ENCODE results near the gene MON1B.

DNA sequence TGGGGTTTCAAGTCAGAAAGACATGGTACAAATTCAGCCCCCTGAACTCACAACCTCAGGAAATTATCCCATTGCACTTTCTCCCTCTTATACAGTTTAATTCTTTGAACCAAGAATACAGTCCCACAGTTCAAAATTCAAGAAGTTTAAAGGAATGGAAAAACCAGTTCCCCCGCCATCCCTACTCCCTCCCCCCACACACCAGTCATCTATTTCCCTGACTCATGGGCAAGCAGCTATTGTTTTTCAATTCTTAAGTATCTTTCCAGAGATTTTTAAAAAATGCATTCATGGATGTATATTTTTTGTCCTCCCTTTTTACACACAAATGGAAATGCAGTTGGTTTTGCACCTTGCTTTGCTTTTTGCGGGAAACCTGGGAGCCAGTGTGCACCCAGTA lies 15.5 kb downstream of the MON1B start:
- TF ChIP-seq, protein P1, sequence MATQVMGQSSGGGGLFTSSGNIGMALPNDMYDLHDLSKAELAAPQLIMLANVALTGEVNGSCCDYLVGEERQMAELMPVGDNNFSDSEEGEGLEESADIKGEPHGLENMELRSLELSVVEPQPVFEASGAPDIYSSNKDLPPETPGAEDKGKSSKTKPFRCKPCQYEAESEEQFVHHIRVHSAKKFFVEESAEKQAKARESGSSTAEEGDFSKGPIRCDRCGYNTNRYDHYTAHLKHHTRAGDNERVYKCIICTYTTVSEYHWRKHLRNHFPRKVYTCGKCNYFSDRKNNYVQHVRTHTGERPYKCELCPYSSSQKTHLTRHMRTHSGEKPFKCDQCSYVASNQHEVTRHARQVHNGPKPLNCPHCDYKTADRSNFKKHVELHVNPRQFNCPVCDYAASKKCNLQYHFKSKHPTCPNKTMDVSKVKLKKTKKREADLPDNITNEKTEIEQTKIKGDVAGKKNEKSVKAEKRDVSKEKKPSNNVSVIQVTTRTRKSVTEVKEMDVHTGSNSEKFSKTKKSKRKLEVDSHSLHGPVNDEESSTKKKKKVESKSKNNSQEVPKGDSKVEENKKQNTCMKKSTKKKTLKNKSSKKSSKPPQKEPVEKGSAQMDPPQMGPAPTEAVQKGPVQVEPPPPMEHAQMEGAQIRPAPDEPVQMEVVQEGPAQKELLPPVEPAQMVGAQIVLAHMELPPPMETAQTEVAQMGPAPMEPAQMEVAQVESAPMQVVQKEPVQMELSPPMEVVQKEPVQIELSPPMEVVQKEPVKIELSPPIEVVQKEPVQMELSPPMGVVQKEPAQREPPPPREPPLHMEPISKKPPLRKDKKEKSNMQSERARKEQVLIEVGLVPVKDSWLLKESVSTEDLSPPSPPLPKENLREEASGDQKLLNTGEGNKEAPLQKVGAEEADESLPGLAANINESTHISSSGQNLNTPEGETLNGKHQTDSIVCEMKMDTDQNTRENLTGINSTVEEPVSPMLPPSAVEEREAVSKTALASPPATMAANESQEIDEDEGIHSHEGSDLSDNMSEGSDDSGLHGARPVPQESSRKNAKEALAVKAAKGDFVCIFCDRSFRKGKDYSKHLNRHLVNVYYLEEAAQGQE (IDR thresholded peaks at IDR 0.05; ENCODE audit: insufficient read depth in 1 of 2, low read depth in 2 of 2, low read length in 2 of 2) = no peak
- TF ChIP-seq POLR2AphosphoS5 (IDR thresholded peaks at IDR 0.05; ENCODE audit: low read depth, low read length) = no peak
- TF ChIP-seq TAF1 (IDR thresholded peaks at IDR 0.05; ENCODE audit: borderline replicate concordance, insufficient read depth, low read length) = no peak
- TF ChIP-seq SIN3A (IDR thresholded peaks at IDR 0.05; ENCODE audit: borderline replicate concordance, insufficient read depth, low read length) = no peak
- TF ChIP-seq FOXP2 (optimal IDR thresholded peaks at IDR 0.05; ENCODE audit: borderline replicate concordance, extremely low read depth, extremely low read length, insufficient read depth) = no peak
